Activated CD4-positive, alpha-beta T cell treated with anti-CD3 and anti-CD28 coated beads, Interleukin-2, Interleukin-4, amounts not matched to agents 100 ng/mL and 50 ng/mL, durations not matched to agents 16 hours and 8 hours (primary cell): ENCODE measurements around the gene HPD.
"Not testable (repeated sequence)": the region's sequence is repeated elsewhere in the genome, so short reads cannot be mapped to it uniquely, and the experiment has no call there.

Experiments
- DNase-seq: peaks from one replicate; pipeline ENCODE4 v3.0.0-alpha.2; 2020; ENCODE audit warnings: low spot score

HPD gene

DNA sequence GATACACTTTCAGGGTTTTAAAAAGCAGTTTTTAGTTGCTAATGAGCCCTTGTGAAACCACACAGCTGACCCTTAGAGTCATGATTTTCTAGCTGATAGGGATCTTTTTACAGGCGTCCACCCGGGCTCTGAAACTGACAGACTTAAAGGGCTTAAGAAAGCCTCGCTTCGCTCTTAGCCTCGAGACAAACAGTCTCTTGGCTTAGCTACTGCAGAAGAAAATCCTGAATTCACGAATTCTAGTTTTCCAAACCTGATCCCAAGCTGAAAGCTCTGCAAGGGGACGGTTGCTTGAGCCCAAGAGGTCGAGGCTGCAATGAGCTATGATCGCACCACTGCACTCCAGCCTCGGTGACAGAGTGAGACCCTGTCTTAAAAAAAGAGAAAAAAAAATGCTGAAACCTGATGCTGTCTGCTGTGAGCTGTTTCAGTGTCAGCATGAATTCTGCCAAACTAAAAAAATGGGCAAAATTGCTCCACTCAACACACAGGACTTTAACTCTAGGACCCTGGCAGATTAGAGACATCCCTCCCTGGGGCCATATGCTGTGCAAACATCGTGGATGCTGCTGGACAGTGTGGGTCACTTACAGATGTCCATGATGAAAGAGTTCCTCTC is 3.1 kb upstream of the HPD start:
- DNase-seq: no peak

DNA sequence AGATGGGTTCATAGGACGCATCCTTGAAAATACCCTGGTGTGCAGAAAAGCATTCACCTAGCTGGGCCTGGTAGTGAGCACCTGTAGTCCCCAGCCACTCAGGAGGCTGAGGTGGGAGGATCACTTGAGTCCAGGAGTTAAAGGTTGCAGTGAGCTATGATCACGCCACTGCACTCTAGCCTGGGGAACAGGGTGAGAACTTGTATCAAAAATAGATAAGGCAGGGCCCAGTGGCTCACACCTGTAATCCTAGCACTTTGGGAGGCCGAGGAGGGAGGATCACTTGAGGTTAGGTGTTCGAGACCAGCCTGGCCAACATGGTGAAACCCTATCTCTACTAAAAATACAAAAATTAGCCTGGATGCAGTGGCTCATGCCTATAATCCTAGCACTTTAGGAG is 2.0 kb upstream of the HPD start:
- not testable (repeated sequence) for DNase-seq

DNA sequence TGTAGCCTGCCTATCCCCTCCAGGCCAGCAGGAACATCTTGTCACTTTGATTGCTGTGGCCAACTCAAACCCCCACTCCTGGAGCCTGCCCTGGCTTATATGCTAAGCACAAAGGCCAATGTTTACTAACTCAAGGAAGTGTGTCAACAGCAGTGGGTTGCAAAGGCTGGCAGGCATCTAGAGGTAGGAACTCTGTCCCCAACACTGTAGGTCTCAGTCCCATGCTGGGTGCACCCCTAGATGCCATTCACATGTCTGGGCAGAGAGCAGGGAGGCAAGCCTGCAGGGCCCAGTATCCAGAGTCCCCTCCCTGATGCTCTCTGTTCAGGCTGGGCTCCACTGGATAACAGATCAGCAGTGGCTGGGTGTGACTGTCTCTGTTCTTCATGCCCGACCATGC is 1.6 kb upstream of the HPD start:
- DNase-seq: no peak

DNA sequence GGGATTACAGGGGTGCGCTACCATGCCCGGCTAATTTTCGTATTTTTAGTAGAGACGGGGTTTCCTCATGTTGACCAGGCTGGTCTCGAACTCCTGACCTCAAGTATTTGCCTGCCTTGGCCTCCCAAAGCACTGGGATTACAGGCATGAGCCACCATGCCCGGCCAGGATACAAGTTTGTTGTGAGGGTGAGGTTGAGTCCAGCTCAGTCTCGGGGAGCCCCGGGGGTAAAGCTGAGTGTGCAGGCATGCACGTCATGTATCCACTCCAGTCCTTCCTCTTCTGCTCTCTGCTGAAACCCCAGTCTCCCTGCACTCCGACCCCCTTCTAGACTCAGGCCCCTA is 369 bp downstream of the HPD start:
- DNase-seq: no peak

DNA sequence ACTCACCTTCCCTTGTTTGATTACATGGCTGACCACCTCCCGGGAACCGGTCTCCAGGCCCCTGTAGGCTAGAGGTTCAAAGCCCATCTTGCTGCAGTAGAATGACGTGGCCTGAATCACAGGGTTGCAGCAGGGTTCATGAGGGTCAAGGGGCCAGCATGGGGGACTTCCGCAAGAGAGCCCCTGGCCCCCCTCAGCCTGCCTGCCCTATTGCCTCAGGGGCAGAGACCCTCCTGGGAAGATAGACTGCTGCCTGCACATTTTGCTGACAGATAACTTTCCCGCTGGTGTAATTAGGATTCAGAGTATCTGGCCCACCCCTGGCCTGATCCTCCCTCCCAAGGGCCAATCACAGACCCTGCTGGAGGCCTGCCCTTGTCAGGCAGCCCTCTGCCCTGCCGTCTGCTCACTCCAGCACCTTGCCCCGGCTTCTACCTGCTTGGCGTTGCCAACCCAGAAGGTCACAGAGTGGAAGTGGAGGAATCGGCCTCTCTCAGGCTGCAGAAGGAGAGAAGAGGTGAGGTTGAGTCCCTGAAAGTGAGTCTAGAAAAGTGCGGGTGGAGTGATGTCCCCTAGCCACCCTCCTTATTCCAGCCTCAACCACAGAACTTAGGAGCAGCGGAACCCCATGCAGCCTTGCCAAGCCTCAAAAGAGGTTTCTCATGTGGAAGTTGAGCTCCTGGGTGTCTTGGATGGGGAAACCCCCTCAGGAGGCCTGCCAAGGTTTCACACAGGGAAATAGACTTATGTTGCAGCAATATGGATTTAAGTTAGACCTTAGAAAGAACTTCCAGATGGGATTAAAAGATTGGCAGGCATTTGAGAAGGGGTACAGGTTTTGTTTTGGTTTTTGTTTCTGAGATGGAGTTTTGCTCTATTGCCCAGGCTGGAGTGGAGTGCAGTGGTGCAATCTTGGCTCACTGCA is 1.1 kb downstream of the HPD start:
- no peak for DNase-seq

DNA sequence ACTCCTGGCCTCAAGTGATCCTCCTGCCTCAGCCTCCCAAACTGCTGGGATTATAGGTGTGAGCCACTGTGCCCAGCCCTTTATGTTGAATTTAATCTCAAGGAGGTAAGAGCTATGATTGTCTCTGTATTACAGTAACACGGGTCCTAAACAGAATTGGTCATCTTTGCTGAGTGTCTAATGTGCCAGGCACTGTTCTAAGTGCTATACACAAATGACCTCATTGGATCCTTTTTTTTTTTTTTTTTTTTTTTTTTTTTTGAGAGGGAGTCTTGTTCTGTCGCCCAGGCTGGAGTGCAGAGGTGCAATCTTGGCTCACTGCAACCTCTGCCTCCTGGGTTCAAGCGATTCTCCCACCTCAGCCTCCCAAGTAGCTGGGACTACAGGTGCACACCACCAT is 6.3 kb downstream of the HPD start:
- not testable (repeated sequence) for DNase-seq

DNA sequence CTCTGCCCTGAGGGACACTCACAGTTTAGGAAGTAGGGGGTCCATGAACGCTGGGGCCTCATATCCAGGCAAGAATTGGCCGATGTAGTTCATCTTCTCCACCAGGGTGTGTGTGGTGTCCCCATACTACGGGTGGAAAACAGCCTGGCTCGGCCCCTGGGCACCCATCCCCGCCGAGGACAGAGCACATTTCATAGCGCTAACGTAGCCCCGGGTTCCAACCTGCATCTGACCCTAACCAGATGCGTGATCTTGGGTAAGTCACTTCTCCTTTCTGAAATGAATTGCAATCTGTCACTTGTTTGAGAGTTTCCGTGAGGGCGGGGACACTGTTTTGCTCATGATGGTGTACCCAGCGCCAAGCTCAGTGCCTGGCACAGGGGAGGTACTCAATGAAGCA is 9.0 kb downstream of the HPD start:
- DNase-seq: no peak

DNA sequence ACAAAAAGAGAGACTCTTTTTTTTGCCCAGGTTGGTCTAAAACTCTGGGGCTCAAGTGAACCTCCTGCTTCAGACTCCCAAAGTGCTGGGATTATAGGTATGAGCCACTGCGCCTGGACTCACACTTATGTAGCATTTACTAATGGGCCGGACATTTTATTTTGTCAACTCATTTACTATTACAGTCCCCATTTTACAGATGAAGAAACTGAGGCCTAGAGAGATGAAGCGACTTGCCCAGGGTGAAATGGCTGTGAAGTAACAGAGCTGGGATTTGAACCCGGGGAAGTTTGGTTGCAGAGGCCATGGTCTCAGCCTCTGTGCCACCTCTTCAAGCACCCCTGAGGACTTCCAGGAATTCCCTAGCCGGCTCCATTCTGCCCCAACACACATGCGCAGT is 9.4 kb downstream of the HPD start:
- DNase-seq: no peak

DNA sequence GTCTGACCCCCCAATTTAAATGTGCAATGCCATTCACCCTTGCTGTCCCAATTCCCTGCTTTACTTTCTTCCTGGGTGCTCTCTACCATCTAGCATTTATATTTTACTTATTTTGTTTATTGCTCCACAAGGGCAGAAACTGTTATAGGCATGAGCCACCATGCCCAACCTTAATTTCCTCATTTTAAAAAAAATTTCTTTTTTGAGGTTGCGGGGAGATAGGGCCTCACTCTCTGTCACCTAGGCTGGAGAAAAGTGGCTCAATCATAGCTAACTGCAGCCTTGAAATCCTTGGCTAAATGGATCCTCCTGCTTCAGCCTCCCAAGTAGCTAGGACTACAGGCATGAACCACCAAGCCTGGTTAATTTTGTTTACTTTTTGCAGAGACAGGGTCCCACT is 13.0 kb downstream of the HPD start:
- no peak for DNase-seq

DNA sequence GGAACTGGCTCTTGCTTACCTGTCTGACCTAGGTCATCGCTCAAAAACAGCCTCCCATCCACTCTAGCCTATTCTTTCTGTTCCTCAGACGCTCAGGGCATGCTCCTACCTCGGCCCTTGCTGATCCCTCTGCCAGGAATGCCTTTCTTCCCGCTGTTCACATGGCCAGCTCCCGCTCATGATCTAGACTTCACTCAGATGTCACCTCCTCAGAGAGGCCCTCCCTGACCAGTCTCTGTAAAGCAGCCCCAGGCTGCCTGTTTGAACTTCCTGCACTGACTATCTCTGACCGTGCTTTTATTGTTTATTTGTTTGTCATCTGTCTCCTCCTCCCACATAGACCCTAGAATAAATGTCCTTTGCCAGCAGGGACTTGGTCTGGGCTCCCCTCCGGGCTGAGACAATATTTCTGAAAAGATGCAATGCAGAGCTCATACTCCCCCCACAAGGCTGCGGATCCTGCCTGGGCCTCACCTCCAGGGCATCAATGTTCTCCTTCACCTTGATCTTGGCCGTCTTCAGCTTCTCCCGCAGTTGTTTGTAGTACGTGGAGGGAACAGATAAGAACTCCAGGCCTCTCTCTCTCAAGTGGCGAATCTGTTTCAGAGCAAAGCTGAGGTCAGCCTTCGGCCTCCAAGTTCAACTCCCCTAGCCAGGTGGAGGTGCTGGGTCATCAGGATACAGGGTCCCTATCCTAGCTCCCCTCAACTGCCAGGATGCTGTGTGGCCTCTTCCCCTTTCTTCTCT is 15.2 kb downstream of the HPD start:
- DNase-seq: no peak

DNA sequence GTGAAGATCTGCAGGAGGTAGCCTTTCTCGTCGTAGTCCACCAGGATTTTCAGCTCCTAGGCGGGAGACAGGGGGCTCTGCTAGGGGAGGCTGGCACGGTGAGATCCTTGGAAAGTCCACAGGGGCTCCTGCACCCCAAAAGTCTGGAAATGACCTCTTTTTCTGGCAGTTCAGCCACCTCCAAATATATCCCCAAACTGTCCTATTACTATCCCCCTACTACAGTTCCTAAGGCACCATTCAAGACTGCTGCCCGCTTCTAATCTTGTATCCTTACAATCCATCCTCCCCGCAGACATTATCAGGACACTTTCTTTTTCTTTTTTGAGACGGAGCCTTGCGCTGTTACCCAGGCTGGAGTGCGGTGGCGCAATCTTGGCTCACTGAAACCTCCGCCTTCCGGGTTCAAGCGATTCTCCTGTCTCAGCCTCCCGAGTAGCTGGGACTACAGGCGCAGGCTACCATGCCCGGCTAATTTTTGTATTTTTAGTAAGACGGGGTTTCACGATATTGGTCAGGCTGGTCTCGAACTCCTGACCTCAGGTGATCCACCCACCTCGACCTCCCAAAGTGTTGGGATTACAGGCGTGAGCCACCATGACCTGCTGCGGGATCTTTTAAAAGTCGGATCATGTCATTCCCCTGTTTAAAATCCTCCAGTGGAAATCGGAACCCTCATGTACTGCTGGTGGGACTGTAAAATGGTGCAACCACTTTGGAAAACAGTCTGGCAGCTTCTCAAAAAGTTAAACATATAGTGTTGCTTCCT is 18.5 kb downstream of the HPD start:
- DNase-seq: no peak

DNA sequence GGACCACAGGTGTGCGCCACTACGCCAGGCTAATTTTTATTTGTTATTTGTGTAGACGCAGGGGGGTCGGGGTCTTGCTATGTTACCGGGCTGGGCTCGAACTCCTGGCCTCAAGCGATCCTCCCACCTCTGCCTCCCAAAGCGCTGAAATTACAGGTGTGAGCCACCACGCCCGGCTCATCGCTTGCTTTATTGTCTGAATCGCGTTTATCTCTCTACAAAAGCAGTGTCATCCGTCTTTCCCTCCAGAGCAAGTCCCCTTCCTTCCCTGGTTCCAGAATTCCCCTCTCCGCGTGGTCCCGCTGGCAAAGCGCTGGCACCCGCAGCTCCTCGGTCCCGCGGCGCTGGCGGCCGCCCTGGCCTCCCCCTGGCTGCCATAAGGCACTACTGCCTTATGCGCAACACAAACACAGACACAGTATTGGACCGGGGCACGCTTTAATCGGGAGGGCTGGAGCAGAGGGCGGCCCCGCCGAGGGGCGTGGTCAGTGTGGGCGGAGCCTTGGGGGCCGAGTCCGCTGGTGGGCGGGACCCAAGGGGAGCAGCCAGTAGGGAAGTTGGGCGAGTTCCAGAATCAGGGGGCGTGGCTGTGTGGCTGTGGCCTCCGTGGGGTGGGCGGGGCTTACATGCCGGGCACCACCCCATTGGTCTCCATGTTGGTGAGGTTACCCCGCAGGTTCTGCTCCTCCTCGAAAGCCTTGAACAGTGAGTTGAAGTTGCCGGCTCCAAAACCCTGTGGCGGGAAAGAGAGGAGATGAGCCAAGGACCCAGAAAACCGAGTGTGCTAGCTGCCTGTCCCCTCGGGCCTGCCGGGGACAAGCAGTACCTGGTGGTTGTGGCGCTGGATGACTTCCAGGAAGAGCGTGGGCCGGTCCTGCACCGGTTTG is 19.3 kb downstream of the HPD start:
- DNase-seq: peak; percentile 99

DNA sequence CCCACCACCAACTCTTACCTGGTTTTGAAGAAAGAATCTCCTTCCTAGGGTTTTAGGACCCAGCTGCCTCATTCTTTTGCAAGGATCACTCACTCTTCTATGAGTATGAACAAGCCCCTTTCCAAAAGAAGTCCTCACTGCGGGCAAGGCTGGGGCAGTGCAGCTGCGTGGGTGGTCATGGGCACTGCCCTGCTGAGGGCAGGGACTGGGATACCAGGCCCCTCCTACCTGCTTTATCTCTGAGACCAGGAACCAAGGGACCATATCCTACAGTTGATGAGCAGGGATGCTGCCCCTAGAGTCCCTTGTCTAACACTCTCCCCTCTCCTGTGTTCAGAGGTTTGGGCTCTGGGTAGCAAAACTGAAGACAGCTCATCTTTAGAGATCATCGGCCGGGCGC is 20.5 kb downstream of the HPD start:
- DNase-seq: no peak

DNA sequence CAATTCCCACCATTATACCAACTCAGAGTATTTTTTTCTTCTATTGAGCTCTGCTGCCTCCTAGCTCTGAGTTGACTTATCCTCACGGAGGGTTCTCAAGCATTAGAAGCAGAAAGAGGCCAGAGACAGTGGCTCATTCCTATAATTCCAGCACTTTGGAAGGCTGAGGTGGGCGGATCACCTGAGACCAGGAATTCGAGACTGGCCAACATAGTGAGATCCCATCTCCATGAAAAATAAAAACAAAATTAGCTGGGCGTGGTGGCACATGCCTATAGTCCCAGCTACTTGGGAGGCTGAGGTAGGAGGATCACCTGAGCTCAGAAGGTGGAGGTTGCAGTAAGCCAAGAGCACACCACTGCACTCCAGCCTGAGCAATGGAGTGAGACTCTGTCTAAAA is 21.0 kb downstream of the HPD start:
- no peak for DNase-seq

DNA sequence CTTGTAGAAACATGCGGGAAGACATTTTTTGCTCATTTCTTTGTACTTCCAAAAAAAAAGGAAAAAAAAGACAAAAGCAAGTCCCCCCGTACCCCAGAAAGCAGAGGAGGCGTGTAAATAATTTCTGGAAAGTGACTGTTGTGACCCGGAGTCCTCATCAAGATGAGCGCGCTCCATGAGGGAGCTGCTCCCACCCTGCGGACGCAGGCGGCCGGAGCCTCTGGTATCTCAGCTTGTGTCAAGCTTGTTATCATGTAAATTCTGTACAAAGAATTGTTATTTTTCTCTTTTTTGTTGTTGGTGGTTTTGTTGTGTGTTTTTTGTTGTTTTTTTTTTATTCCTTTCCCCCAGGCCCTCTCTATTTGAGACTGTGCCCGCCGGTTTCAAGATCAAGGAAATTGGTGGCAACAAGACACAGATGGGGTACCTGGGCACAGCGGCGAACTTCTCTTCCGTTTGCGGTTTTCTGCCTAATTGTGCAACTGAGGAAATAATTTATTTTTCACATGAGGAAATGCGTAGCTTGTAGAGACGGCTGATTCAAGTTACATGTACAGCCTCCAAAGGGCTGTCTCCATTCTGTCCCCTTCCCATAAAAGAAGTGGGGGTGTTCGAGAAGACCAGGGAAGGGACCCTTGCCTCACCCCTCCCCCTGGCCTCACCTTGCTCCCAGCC is 27.0 kb downstream of the HPD start:
- no peak for DNase-seq

DNA sequence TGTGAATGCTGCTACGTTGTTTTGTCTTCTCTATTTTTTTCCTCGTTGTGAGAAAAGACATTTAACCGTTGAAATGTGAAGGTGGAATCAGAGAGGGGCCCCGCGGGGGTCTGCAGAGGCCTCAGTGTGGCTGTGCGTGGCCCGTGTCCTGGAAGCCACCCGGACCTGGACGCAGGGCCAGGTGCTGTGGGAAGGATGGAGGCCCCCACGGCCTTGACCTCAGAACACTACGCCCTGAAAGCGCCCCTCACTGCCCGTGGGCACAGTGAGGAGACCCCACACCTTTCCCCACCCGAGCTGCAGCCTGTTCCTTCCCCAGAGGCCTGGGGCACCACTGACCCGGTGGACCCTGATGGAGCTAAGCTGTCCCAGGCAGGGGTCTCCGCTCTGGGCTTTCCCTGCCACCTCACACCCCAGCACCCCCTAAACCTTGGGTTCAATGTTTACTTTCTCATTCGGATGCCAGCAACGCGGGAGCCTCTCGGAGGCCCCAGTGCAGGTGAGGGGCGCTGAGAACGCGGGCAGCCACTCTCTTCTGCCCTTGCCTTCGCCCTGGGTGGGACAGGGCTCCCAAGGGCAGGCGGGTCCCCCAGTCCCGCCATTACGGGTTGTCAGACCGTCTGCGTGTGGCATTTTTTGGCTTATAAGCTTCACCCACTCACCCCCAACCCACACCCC is 27.9 kb downstream of the HPD start:
- no peak for DNase-seq

DNA sequence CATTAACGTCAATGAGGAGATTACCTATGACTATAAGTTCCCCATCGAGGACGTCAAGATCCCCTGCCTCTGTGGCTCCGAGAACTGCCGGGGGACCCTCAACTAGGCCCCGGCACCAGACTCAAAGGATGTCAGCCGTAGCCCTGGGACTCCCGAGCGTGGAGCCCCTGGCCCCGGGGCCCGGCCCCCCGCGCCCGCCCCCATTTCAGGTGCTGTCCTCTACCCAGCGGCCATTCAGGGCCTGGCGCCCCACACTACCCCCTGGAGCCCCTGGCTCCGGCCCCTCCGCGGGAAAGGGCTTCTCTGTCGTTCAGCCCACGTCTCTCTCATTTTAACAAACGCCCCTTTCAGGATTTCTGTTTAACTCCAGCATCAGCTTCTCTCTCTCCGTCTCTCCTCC is 28.5 kb downstream of the HPD start:
- no peak for DNase-seq

DNA sequence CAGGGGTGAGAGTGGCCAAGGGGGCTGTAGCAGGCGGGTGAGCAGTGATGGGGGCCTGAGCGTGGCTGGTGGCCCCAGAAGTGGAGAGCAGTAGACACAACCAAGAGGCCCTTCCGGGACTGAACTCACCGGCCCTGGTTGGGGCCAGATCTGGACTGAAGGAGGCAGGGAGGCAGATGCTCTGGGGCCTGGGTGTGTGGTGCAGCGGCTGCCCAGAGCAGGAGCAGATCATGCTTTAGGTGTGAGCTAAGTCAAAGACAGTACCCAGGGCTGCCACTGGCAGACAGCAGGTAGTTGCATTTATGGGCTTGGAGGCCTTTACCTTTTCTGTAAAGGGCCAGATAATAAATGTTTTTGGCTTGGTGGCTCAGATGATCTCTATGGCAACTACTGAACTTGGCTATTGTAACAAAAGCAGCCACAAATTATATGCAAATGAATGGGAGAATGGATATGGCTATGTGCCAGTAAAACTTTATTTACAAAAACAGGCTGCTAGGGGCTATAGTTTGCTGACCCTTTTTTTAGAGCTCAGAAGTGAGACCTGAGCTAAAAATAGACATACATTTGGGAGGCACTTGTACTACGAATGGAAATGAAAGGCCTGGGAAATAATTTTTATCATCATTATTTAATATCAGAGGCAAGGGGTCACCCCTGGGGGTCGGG is 29.3 kb downstream of the HPD start:
- no peak for DNase-seq

DNA sequence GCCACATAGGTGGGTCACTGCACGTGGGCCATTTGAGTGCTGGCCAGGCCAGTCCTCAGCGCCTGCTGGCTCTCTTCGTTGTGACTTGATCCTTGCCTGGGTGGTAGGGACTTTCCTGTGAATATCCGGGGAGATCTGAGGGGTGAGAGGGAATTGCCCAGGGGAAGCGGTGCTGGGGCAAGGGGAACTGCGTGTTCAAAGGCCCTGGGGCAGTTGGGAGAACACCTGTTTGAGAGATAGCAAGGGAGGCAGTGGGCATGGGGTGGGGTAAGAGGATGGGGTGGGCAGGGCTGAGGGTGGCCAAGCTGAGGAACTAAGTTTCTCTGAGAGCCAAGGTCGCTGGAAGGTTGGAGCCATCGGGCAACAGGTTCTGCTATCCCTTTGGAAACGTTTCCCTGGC is 29.8 kb downstream of the HPD start:
- DNase-seq: no peak

DNA sequence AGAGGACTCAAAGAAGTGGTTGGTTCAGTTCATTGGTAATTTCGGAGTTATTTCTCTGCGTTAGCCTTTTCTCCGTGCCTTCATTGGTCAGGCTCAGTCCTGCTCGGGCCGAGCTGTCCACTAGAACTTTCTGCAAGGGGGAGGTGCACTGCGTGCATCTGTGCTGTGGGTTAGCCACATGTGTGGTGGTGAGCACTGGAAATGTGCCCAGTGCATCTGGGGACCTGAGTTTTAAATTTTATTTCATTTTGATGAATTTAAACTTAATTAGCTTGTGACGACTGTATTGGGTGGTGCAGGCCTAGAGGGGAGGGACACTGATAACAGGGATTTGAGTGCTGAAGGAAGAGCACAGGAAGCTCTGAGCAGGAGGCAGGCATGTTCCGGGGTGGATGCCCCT is 30.4 kb downstream of the HPD start:
- DNase-seq: no peak
